GM18505 (cell line): Measurements from ENCODE around the gene STIP1.

Experiments used
- ATAC-seq: cut with Tn5 transposase; IDR thresholded peaks from one replicate; pipeline ENCODE4 v1.9.1; 2021; ENCODE audit not compliant: unreplicated experiment
- POLR2A ChIP-seq: IDR thresholded peaks from 4 replicates; pipeline ENCODE4 v1.6.1; 2011; ENCODE audit warnings: borderline replicate concordance; ENCODE audit not compliant: insufficient read depth, insufficient read length; ENCODE audit errors: extremely low read depth

Gene STIP1

GRCh38 chr11:64229744-64230170 lies 43.8 kb downstream of the STIP1 start:
- ATAC-seq, result no peak
- TF ChIP-seq POLR2A, result no peak

DNA sequence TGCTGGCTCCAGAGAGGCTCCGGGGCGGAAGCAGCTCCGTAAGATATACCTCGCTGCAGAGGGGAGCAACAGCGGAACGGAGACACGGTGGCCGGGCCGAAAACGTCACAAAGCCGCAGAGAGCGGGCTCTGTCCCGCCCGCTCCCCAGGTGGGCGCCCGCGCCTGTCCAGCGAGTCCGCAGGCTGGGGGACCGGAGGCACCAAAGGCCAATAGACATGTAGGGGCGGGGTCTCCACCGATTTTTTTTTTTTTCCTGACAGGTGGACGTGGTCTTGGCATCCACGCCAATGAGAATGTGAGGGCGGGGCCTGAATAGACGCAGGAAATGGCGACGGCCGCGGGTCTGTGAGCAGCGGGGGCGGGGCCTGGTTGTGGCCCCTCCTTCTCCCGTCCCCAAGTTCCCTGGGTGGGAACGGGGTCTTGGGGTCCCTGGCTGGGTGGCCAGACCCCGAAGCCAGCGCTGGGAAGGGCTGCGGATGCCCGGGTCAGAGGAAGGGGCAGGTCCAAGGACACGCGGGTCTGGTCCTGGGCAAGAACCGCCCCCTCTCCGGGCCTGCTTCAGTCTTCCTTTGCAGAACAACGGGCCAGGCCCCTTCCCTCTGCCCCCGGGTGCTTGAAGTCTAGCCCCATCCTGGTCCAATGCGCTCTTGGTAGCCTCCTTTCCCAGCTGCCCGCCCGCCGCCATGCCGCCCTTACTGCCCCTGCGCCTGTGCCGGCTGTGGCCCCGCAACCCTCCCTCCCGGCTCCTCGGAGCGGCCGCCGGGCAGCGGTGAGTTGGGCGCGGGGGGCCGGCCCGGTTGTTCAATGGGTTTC lies 44.4 kb downstream of the STIP1 start, which contains the start of gene DNAJC4:
TSS of gene DNAJC4 (plus strand) at position 378 of the 814 bp plus-strand sequence. CDS start at position 685, 307 bp downstream.
- TF ChIP-seq POLR2A, result peak; percentile 57
- ATAC-seq, result peak; percentile 40

DNA sequence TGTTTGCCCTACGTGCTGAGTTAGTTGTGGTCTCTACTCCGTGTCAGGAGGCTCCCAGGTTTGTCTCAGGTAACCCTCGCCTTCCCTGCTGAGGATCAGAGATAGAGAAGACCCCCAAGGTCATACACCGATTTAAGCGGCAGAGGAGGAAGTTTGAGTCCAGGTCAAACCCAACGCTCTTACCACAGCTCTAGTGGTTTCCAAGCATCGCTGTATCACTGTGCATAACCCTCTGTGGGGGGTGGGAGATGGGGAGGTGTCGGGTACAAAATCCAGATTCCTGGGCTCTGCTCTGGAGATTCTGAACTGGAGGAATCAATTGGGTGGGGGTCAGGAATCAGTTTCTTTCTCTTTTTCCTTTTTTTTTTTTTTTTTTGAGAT lies 45.0 kb downstream of the STIP1 start:
- ATAC-seq, result no peak
- TF ChIP-seq POLR2A, result no peak

GRCh38 chr11:64231546-64231945 lies 45.6 kb downstream of the STIP1 start:
- no peak for TF ChIP-seq POLR2A
- ATAC-seq, result no peak

GRCh38 chr11:64232182-64232966 lies 46.4 kb downstream of the STIP1 start:
- no peak for ATAC-seq

GRCh38 chr11:64232967-64233315 lies 47.0 kb downstream of the STIP1 start:
- no peak for ATAC-seq
- no peak for TF ChIP-seq POLR2A

More at GRCh38 chr11:64232182-64232966, 46.4 kb downstream of the STIP1 start:
- TF ChIP-seq POLR2A, result no peak

DNA sequence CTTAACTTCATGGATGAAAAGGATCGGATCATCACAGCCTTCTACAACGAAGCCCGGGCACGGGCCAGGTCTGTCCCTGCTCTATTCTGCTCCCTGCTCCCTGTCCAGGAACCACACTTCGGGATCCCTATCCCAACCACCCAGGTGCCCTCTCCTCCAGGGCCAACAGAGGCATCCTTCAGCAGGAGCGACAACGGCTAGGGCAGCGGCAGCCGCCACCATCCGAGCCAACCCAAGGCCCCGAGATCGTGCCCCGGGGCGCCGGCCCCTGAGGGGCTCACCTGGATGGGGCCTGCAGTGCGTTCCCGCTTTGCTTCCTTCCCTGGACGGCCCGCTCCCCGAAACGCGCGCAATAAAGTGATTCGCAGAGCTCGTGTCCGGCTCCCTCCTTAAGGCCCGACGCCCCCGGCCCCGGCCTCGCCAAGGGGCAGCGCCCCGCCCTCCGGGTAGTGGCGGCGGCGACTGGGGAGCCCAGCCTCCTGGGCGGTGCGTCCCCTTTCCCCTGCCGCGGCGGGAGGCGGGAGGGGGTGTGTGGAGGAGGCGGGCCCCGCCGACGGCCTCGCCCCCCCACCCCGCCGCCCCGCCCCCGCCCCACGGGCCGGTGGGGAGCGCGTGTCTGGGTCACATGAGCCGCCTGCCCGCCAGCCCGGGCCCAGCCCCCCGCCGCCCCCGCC lies 48.1 kb downstream of the STIP1 start, which contains the start of gene VEGFB:
TSS of gene VEGFB (plus strand) at position 672 of the 674 bp plus-strand sequence. CDS start 250 bp downstream, outside the sequence.
- ATAC-seq, result peak; percentile 37
- peak; percentile 26 for TF ChIP-seq POLR2A

GRCh38 chr11:64234647-64235379 lies 48.8 kb downstream of the STIP1 start:
- peak; percentile 24 for ATAC-seq
- TF ChIP-seq POLR2A, result no peak

DNA sequence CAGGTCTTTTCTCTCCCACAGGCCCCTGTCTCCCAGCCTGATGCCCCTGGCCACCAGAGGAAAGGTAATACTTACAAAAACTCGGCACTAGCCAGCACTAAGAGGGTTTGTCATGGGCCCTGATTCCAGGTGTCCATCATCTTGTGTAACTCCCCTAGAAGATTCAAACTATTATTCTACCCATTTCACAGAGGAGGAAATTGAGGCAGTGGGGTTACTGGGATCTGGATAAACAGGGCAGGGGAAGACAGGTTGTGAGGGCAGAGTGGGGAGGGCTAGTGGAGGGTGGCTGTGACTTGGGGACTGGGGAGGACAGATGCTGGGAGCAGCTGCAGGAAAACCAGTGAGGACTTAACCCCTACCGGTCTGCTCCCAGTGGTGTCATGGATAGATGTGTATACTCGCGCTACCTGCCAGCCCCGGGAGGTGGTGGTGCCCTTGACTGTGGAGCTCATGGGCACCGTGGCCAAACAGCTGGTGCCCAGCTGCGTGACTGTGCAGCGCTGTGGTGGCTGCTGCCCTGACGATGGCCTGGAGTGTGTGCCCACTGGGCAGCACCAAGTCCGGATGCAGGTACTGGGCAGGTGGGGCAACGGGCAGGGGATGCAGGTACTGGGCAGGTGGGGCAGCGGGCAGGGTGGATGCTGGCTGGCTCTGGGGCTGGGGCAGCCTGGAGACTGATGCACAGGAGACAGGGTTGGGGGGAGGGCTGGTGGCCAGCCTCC lies 49.6 kb downstream of the STIP1 start:
- ATAC-seq, result no peak
- TF ChIP-seq POLR2A, result no peak

- TF ChIP-seq POLR2A, result no peak
- no peak for ATAC-seq
Measured at GRCh38 chr11:64237484-64237951, 51.5 kb downstream of the STIP1 start.

DNA sequence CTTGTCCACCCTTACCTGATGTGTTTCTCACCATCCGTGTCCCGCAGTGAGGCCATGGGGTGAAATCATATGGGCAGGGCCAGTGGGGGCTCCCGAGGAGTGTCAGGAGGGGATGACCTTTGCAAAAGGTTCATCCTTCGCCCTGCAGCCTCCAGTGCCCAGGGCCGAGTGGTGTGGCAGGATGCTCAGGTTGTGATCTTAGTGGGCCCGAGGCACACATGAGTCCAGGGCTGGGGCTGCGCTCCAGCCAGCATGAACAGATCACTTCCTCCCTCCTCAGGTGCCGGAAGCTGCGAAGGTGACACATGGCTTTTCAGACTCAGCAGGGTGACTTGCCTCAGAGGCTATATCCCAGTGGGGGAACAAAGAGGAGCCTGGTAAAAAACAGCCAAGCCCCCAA lies 52.1 kb downstream of the STIP1 start:
- ATAC-seq, result no peak
- TF ChIP-seq POLR2A, result peak; percentile 36

GRCh38 chr11:64238999-64239398 lies 53.0 kb downstream of the STIP1 start:
- no peak for TF ChIP-seq POLR2A
- no peak for ATAC-seq
